Cardiac septum (tissue), 1 donor: ENCODE results near the gene ARIH1. TPM values are rescaled to one million over a fixed set of nuclear protein-coding genes. Genes with fewer than 3 reads are reported as not detected.

Source experiments
- DNase-seq: peaks from one replicate; pipeline ENCODE4 v3.0.0-alpha.2; 2020; ENCODE audit warnings: low spot score
- intact Hi-C: fragments of 100-400 bp; cut with DNase I; formaldehyde crosslinking; loops from one replicate; pipeline ENCODE4 v1.14.0; 2022
- total RNA-seq: library from RNA; stranded (reverse); fragmentation: NEBNext Ultra II Directional; extraction: Animal tissue kit (Norgen Biotek cat#: 25700); gene quantifications from one replicate; pipeline ENCODE4 v1.2.1, GENCODE V29; 2021
- donor health status: DM: no; HTN: no; CAD: no.

The ARIH1 gene
- total RNA-seq, 1 donor from 2014 or later, result 182 TPM

GRCh38 chr15:72532991-72533601 is 59.0 kb downstream of the ARIH1 start:
- intact Hi-C loops, result no loop called here
- DNase-seq, result no peak

GRCh38 chr15:72534523-72534922 is 60.4 kb downstream of the ARIH1 start:
- no peak for DNase-seq
- intact Hi-C loops, result no loop called here

GRCh38 chr15:72535911-72536310 is 61.8 kb downstream of the ARIH1 start:
- DNase-seq, result no peak
- intact Hi-C loops, result no loop called here

- DNase-seq, result no peak
- intact Hi-C loops, result no loop called here
These were observed 62.4 kb downstream of the ARIH1 start for GRCh38 chr15:72536506-72536905.

GRCh38 chr15:72538931-72539330 is 64.8 kb downstream of the ARIH1 start:
- no peak for DNase-seq
- intact Hi-C loops, result no loop called here

GRCh38 chr15:72540606-72541237 is 66.6 kb downstream of the ARIH1 start:
- intact Hi-C loops, result no loop called here
- DNase-seq, result no peak

- intact Hi-C loops, result no loop called here
- DNase-seq, result no peak
These were observed 67.5 kb downstream of the ARIH1 start for GRCh38 chr15:72541674-72542073.

GRCh38 chr15:72545156-72545555 is 71.0 kb downstream of the ARIH1 start:
- no peak for DNase-seq
- intact Hi-C loops, result no loop called here

GRCh38 chr15:72554471-72555425 is 80.6 kb downstream of the ARIH1 start:
- intact Hi-C loops, result no loop called here
- DNase-seq, result no peak

- DNase-seq, result no peak
- intact Hi-C loops, result no loop called here
These were observed 85.7 kb downstream of the ARIH1 start for GRCh38 chr15:72559781-72560180.

- DNase-seq, result no peak
- intact Hi-C loops, result no loop called here
These were observed 86.3 kb downstream of the ARIH1 start for GRCh38 chr15:72560458-72560857.

GRCh38 chr15:72562386-72562785 is 88.3 kb downstream of the ARIH1 start:
- intact Hi-C loops, result no loop called here
- DNase-seq, result no peak

- DNase-seq, result no peak
- intact Hi-C loops, result no loop called here
These were observed 88.7 kb downstream of the ARIH1 start for GRCh38 chr15:72562878-72563277.

- no peak for DNase-seq
- intact Hi-C loops, result no loop called here
These were observed 90.0 kb downstream of the ARIH1 start for GRCh38 chr15:72564091-72564490.

- intact Hi-C loops, result no loop called here
- DNase-seq, result no peak
These were observed 92.8 kb downstream of the ARIH1 start for GRCh38 chr15:72566973-72567372.

- intact Hi-C loops, result no loop called here
- DNase-seq, result no peak
These were observed 95.9 kb downstream of the ARIH1 start for GRCh38 chr15:72570059-72570458.

GRCh38 chr15:72579814-72580213 is 105.7 kb downstream of the ARIH1 start:
- DNase-seq, result no peak
- intact Hi-C loops, result no loop called here

GRCh38 chr15:72584006-72584405 is 109.9 kb downstream of the ARIH1 start:
- no peak for DNase-seq
- intact Hi-C loops, result no loop called here

- no peak for DNase-seq
- intact Hi-C loops, result no loop called here
These were observed 110.9 kb downstream of the ARIH1 start for GRCh38 chr15:72585025-72585424.

- no peak for DNase-seq
- intact Hi-C loops, result no loop called here
These were observed 111.4 kb downstream of the ARIH1 start for GRCh38 chr15:72585476-72586058.
